ENCODE measurements around the gene ROPN1B.

GRCh38 chr3:126018545-126018944, 49.6 kb downstream of the ROPN1B start:
- TF ChIP-seq POLR2AphosphoS5 (IDR thresholded peaks at IDR 0.05) (no peak), EP300 (IDR thresholded peaks at IDR 0.05) (no peak)

All from suprapubic skin (tissue), 4 donors.